Activated naive CD4-positive, alpha-beta T cell treated with anti-CD3 and anti-CD28 coated beads, Interleukin-2, amount 50 U/mL, for 72 hours (primary cell): Measurements from ENCODE around the gene SLA2. TPM values are rescaled to one million over a fixed set of nuclear protein-coding genes. Genes with fewer than 3 reads are reported as not detected.
A peak's percentile ranks its signal among the peaks of the same experiment; 100 is the strongest.
"Not testable (repeated sequence)": the region's sequence is repeated elsewhere in the genome, so short reads cannot be mapped to it uniquely, and the experiment has no call there.

Source experiments
- ATAC-seq, 2 donors: fragments of 150-1000 bp; cut with Tn5 transposase; 2 replicates each; pipeline ENCODE4 v1.10.0; 2021; ENCODE audit warnings: mild to moderate bottlenecking in 2 of 2, moderate library complexity in 2 of 2
- DNase-seq, 2 donors: peaks; one replicate each; pipeline ENCODE4 v3.0.0; 2021 to 2022; ENCODE audit warnings: low spot score in 2 of 2
- H3K27ac Mint-ChIP-seq, 2 donors: one replicate each; pipeline ENCODE4 v1.8.0; 2022; ENCODE audit warnings: mild to moderate bottlenecking in 2 of 2, mixed read lengths in 2 of 2
- H3K36me3 Mint-ChIP-seq, 2 donors: one replicate each; pipeline ENCODE4 v1.8.0; 2022; ENCODE audit warnings: mixed read lengths in 2 of 2
- H3K9me3 Mint-ChIP-seq, 2 donors: one replicate each; pipeline ENCODE4 v1.8.0; 2022; ENCODE audit warnings: mixed read lengths in 2 of 2
- total RNA-seq, 2 donors: library from RNA; stranded (reverse); gene quantifications; one replicate each; pipeline ENCODE4 v1.2.3, GENCODE V29; 2022

The SLA2 gene
- total RNA-seq, 2 donors from 2014 or later = 33.7 to 66.8 TPM

DNA sequence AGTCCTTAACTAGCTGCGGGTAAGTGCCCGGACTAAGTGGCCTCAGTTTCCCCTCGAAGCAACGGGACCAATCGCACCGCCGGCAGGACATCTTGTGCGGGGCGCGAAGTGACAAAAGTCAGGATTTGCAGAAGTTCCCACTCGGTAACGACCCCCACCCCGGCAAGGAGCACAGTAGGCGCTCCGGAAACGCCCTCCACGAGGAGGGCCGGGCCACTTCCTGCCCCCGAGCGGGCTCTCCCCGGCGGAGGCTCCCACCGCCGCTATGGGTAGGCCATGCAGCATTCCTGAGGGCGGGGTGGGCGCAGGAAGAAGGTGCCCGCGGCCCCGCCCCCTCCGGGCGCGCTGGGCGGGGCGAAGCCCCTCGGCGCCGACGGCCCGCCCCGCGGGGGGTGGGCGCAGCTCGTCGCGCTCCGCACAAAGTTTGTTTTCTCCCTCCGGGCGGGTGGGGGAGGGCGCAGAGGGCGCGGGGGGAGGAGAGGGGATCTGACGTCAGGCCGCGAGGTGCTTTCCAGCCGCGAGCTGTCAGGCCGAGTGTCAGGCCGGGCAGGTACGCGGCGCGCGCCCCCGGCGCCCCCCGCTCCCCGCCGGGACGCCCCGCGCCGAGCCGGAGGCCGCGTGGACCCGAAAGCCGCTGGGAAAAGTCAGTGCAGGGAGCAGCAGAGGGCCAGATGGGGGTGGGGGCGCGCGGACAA lies 72.7 kb downstream of the SLA2 start, which contains the start of gene TGIF2:
Gene TGIF2 (plus strand): TSS at position 495 of the 695 bp plus-strand sequence. CDS start 5,178 bp downstream, outside the sequence.
- DNase-seq (peak; percentile 87 to 89), ATAC-seq (peak; percentile 62 to 82)
- Mint-ChIP-seq H3K27ac (peak within 1 kb of the TSS; percentile 86 to 97), H3K36me3 (peaks cover 14 to 22% of the 10 kb centered on the region in 2 donors), H3K9me3 (no peaks in the 10 kb centered on the region)

DNA sequence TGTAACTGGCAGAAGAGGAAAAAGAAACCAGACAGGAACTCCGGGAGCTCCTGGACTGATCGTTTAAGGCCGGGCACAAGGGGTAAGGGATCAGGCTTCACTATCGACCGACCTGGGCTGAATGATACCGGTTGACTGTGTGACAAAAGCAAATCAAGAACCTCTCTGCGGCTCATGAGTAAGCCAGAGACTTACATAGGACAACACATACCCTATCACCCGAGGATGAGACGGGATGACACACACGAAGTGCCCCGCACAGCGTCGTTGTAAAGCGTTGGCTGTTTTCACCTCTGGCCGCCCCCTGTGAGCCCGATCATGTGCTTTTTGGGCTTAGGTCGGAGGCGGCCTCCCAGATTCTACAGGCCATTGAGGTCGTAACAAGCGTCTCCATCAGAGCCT lies 73.3 kb downstream of the SLA2 start:
- Mint-ChIP-seq H3K36me3 (peaks cover 14 to 22% of the 10 kb centered on the region in 2 donors), H3K9me3 (no peaks in the 10 kb centered on the region), H3K27ac (peak overlapping the region; percentile 86 to 97)
- DNase-seq (peak; percentile 69 to 83), ATAC-seq (peak; percentile 86 to 90)

DNA sequence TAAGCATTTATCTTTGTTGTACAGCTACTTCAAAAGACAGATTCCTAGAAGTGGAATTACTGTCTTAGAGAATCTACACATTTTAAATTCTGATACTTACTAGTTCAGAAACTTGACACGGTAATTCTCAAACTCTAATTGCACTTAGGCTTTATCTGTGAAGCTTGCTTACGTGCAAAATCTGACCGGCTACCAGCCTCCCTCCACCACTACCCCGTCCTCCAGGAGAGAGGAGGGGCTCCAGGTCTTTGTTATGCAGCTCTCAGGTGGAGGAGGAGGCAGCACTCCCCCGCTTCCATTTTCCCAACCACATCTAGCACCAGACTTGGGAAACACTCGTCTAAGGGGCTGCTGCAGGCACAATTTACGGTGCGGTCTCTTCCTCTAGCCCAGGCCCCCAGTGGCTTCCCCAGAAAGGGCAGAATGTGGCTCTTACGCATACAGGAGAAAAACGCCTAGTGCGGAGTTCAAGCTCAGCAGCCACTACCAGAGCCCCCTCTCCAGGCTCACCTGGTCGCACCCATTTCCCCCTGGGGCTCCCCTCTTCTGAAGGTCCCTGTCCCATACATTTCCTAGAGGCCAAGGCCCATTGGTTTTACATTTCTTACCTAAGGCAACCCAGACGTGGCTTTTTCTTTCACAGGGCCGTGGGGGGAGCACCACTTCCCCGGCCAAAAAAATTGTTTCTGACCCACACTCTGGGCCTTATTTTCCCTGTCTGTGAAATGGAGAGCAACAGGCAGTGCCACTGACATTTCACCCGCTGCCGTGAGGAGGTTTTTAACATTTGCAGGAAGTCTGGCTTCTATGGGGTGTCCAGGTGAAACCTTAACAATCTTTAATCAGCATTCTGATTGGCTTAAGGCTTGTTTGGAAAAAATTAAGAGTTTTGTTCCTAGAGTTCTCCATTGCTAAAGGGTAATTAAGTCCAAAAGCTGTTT lies 74.2 kb downstream of the SLA2 start:
- Mint-ChIP-seq H3K27ac (peak overlapping the region; percentile 86 to 97), H3K9me3 (no peaks in the 10 kb centered on the region), H3K36me3 (peaks cover 14 to 22% of the 10 kb centered on the region in 2 donors)
- DNase-seq (no peak), ATAC-seq (no peak)

DNA sequence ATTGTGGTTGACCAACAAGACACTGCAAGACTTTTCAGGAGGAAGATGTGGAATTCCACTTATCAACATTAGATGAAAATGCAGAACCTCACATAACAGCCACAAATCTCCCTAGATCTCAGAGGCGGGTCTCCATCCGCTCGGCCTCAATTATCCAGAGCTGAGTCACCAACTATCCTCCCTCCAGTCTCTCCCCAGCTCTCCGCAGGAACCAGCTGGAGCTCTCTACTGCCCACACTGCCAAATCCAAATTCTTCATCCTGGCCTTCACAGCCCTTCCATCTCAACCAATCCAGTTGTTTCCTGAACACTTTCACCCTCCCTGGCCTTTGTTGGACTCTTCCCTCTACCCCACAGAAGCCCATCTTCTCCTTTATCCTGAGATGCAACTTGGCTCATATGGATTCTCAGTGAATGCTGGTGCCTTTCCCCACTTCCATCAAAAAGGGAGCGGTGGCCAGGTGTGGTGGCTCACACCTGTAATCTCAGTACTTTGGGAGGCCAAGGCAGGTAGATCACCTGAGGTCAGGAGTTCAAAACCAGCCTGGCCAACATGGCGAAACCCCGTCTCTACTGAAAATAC lies 76.1 kb downstream of the SLA2 start:
- peaks cover under 1 to 6% of the 10 kb centered on the region in 2 donors for H3K9me3 Mint-ChIP-seq
- no peak for ATAC-seq
- no peak for DNase-seq
- peaks cover 10 to 13% of the 10 kb centered on the region in 2 donors for H3K36me3 Mint-ChIP-seq
- peak overlapping the region in 1 of 2 donors; percentile 77 for H3K27ac Mint-ChIP-seq

DNA sequence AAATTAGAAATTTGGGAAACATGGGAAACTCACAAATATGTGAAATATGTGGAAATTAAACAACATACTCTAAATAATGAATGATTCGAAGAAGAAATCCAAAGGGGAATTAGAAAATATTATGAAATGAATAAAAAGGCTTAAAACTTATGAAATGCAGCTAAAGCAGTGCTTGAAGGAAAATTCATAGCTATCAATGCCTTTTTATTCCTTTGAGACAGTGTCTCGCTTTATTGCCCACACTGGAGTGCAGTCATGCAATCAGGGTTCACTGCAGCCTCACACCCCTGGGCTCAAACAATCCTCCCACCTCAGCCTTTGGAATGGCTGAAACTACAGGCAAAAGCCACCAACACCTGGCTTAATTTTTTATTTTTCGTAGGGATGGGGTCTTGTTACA lies 80.5 kb downstream of the SLA2 start:
- peaks cover 7 to 11% of the 10 kb centered on the region in 2 donors for H3K36me3 Mint-ChIP-seq

DNA sequence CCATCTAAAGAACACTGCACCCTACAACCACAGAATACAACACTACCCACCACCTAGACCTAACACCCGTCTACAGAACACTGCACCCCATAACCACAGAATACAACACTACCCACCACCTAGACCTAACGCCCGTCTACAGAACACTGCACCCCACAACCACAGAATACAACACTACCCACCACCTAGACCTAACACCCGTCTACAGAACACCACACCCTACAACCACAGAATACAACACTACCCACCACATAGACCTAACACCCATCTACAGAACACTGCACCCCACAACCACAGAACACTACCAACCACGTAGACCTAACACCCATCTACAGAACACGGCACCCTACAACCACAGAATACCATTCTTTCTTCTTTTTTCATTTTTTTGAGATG lies 81.3 kb downstream of the SLA2 start:
- peaks cover 7 to 11% of the 10 kb centered on the region in 2 donors for H3K36me3 Mint-ChIP-seq
- not testable (repeated sequence) for H3K27ac Mint-ChIP-seq, H3K9me3 Mint-ChIP-seq, DNase-seq, ATAC-seq

More for the DNA sequence above, 80.5 kb downstream of the SLA2 start:
- ATAC-seq (no peak), DNase-seq (no peak)
- Mint-ChIP-seq H3K9me3 (peaks cover 4 to 10% of the 10 kb centered on the region in 2 donors), H3K27ac (no peak overlapping the region)

DNA sequence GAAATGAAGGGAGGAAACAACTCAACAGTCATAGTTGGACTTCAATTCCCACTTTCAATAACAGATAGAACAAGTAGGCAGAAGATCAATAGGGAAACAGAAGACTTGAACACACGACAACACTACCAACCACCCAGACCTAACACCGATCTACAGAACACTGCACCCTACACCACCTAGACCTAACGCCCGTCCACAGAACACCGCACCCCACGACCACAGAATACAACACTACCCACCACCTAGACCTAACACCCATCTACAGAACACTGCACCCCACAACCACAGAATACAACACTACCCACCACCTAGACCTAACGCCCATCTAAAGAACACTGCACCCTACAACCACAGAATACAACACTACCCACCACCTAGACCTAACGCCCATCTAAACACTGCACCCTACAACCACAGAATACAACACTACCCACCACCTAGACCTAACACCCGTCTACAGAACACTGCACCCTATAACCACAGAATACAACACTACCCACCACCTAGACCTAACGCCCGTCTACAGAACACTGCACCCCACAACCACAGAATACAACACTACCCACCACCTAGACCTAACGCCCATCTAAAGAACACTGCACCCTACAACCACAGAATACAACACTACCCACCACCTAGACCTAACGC lies 81.8 kb downstream of the SLA2 start:
- DNase-seq, H3K9me3 Mint-ChIP-seq, ATAC-seq: not testable (repeated sequence)
- Mint-ChIP-seq H3K27ac (peak overlapping the region in 1 of 2 donors; percentile 10), H3K36me3 (peaks cover 7 to 11% of the 10 kb centered on the region in 2 donors)

DNA sequence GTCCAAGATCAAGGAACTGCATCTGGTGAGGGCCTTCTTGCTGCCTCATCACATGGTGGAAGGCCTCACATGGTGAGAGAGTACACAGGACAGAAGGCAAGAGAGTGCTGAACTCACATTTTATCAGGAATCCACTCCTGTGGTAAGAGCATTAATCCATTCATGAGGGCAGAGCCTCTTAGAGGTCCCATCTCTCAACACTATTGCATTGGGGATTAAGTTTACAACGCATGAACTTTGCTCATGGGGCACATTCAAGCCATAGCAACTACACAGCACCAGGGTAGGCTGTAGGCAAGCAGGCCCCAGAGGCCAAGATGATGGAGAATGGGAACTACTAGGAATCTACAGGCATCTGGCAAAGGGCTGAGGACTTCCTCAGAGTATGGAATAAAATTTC lies 82.6 kb downstream of the SLA2 start:
- H3K36me3 Mint-ChIP-seq = peaks cover 7 to 11% of the 10 kb centered on the region in 2 donors
- peaks cover 4 to 10% of the 10 kb centered on the region in 2 donors for H3K9me3 Mint-ChIP-seq
- no peak for DNase-seq
- no peak for ATAC-seq
- H3K27ac Mint-ChIP-seq = no peak overlapping the region

DNA sequence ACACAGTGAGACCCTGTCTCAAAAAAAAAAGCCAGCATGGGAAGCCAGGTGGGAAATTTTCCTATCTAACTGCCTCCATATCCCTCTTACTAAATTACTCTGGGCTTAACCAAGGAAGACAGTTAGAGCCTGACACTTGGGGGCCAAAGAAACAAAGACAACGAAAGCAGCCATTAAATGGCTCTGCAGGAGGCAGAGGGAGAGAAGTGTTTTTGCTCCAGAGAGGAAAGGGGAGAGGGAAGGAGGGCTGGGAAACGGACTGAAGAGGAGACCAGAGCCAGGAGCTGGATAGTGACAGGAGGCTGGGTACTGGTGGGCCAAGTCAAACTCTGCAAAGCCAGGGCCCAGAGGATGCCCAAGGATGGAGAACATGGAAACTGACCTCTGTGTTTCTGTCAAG lies 83.3 kb downstream of the SLA2 start:
- no peak overlapping the region for H3K27ac Mint-ChIP-seq
- ATAC-seq = no peak
- no peak for DNase-seq
- H3K9me3 Mint-ChIP-seq = peaks cover 4 to 10% of the 10 kb centered on the region in 2 donors
- H3K36me3 Mint-ChIP-seq = peaks cover 7 to 11% of the 10 kb centered on the region in 2 donors

Other genes with a start within 250 kb of the SLA2 start
- gene MYL9, start 104.7 kb downstream of the SLA2 start, total RNA-seq = under 1 TPM; 0.57 to 0.95 TPM
- gene TGIF2, start 72.6 kb downstream of the SLA2 start, total RNA-seq = 10 to 100 TPM; 33.7 to 52.6 TPM
- 100 to 1,000 TPM in 1 of 2 donors, 10 to 100 TPM in 1; 75.5 to 107 TPM for gene RAB5IF, start 40.4 kb downstream of the SLA2 start, total RNA-seq
- gene NDRG3, start 99.9 kb upstream of the SLA2 start, total RNA-seq = 10 to 100 TPM; 28.8 to 42.1 TPM
- 10 to 100 TPM; 29.3 to 37.8 TPM for gene DSN1, start 127.6 kb upstream of the SLA2 start, total RNA-seq
- not detected for gene TLDC2, start 229.9 kb upstream of the SLA2 start, total RNA-seq